Mesodermal cell (in vitro differentiated cells): ENCODE results near the gene HOXA11.

Experiments
- H3K27ac ChIP-seq: 2 replicates; pipeline ENCODE4 v1.7.0; 2013; ENCODE audit warnings: mild to moderate bottlenecking, low read depth, low read length, moderate library complexity; ENCODE audit not compliant: severe bottlenecking
- H3K36me3 ChIP-seq: 2 replicates; pipeline ENCODE4 v1.7.1; 2013; ENCODE audit warnings: mild to moderate bottlenecking, low read length, moderate library complexity; ENCODE audit not compliant: control insufficient read depth, insufficient read depth
- H3K4me1 ChIP-seq: one replicate; pipeline ENCODE4 v1.7.1; 2013; ENCODE audit warnings: mild to moderate bottlenecking, low read length; ENCODE audit not compliant: insufficient read depth, control insufficient read depth, poor library complexity, severe bottlenecking
- H3K4me3 ChIP-seq: 2 replicates; pipeline ENCODE4 v1.7.0; 2013; ENCODE audit warnings: low read length, control low read depth, mild to moderate bottlenecking; ENCODE audit not compliant: insufficient read depth, poor library complexity, severe bottlenecking; ENCODE audit errors: extremely low read depth
- H3K9me3 ChIP-seq: 2 replicates; pipeline ENCODE4 v1.7.1; 2013; ENCODE audit warnings: mild to moderate bottlenecking, low read length, moderate library complexity; ENCODE audit not compliant: control insufficient read depth
- WGBS, 2 experiments: methylation state at CpG; one replicate each; pipeline ENCODE4 v1.1.5; 2013; ENCODE audit warnings: missing lambda C conversion rate in 2 of 2; ENCODE audit not compliant: insufficient coverage in 2 of 2; 5-methylcytosine and 5-hydroxymethylcytosine counted together

The HOXA11 gene

GRCh38 chr7:27198871-27199801 lies 14.1 kb upstream of the HOXA11 start:
- Histone ChIP-seq H3K27ac (no peak overlapping the region), H3K4me3 (peak overlapping the region; percentile 9), H3K4me1 (no peaks in the 10 kb centered on the region), H3K36me3 (no peaks in the 10 kb centered on the region), H3K9me3 (no peaks in the 10 kb centered on the region)
- WGBS, 2 experiments: 2% methylated on average over 73 to 79 of the region's 93 CpGs

GRCh38 chr7:27198138-27198841 lies 13.3 kb upstream of the HOXA11 start:
- no peaks in the 10 kb centered on the region for H3K4me1 ChIP-seq
- H3K9me3 ChIP-seq: no peaks in the 10 kb centered on the region
- peak overlapping the region; percentile 3 for H3K4me3 ChIP-seq
- H3K36me3 ChIP-seq: no peaks in the 10 kb centered on the region
- WGBS, 2 experiments: 8 to 9% methylated on average over 18 to 23 of the region's 29 CpGs
- no peak overlapping the region for H3K27ac ChIP-seq

- Histone ChIP-seq H3K36me3 (no peaks in the 10 kb centered on the region), H3K4me3 (no peak overlapping the region), H3K9me3 (no peaks in the 10 kb centered on the region), H3K27ac (no peak overlapping the region), H3K4me1 (no peaks in the 10 kb centered on the region)
- WGBS, 2 experiments: 12 to 19% methylated on average over 5 to 11 of the region's 18 CpGs
These were observed 12.4 kb upstream of the HOXA11 start for GRCh38 chr7:27197137-27198042.

GRCh38 chr7:27196287-27196767 lies 11.3 kb upstream of the HOXA11 start:
- no peaks in the 10 kb centered on the region for H3K9me3 ChIP-seq
- no peaks in the 10 kb centered on the region for H3K36me3 ChIP-seq
- no peak overlapping the region for H3K4me3 ChIP-seq
- WGBS, 2 experiments: 0 to 1% methylated on average over 6 of the region's 6 CpGs
- no peak overlapping the region for H3K27ac ChIP-seq
- peaks cover 3% of the 10 kb centered on the region for H3K4me1 ChIP-seq

- WGBS, 2 experiments: 50 to 80% methylated on average over 2 to 5 of the region's 9 CpGs
These were observed 9.8 kb upstream of the HOXA11 start for GRCh38 chr7:27194686-27195379.

GRCh38 chr7:27194002-27194352 lies 8.9 kb upstream of the HOXA11 start:
- Histone ChIP-seq H3K36me3 (no peaks in the 10 kb centered on the region), H3K4me3 (no peak overlapping the region), H3K4me1 (peaks cover 7% of the 10 kb centered on the region), H3K27ac (no peak overlapping the region), H3K9me3 (no peaks in the 10 kb centered on the region)
- WGBS, 2 experiments: 20% methylated on average over 1 of the region's 2 CpGs; no CpG with 5 or more reads in 1 of the 2 experiments

More at GRCh38 chr7:27194686-27195379, 9.8 kb upstream of the HOXA11 start:
- no peaks in the 10 kb centered on the region for H3K9me3 ChIP-seq
- H3K27ac ChIP-seq: no peak overlapping the region
- no peaks in the 10 kb centered on the region for H3K36me3 ChIP-seq
- H3K4me3 ChIP-seq: no peak overlapping the region
- peaks cover 3% of the 10 kb centered on the region for H3K4me1 ChIP-seq

GRCh38 chr7:27193335-27194001 lies 8.4 kb upstream of the HOXA11 start:
- Histone ChIP-seq H3K4me3 (no peak overlapping the region), H3K9me3 (no peaks in the 10 kb centered on the region), H3K36me3 (no peaks in the 10 kb centered on the region), H3K27ac (no peak overlapping the region), H3K4me1 (peaks cover 12% of the 10 kb centered on the region)
- 6 to 8% methylated on average over 21 to 26 of the region's 29 CpGs for WGBS, 2 experiments

GRCh38 chr7:27192546-27193334 lies 7.7 kb upstream of the HOXA11 start:
- Histone ChIP-seq H3K9me3 (no peaks in the 10 kb centered on the region), H3K27ac (no peak overlapping the region), H3K4me3 (no peak overlapping the region), H3K4me1 (peaks cover 16% of the 10 kb centered on the region), H3K36me3 (no peaks in the 10 kb centered on the region)
- 3 to 4% methylated on average over 39 to 56 of the region's 78 CpGs for WGBS, 2 experiments

GRCh38 chr7:27191833-27192545 lies 7.0 kb upstream of the HOXA11 start:
- no peaks in the 10 kb centered on the region for H3K36me3 ChIP-seq
- no peak overlapping the region for H3K27ac ChIP-seq
- WGBS, 2 experiments: 2 to 3% methylated on average over 35 to 37 of the region's 42 CpGs
- H3K4me1 ChIP-seq: peaks cover 16% of the 10 kb centered on the region
- no peak overlapping the region for H3K4me3 ChIP-seq
- no peaks in the 10 kb centered on the region for H3K9me3 ChIP-seq
